Small intestine (tissue), 16 donors: ENCODE measurements around the gene WNK3. TPM values are rescaled to one million over a fixed set of nuclear protein-coding genes. Genes with fewer than 3 reads are reported as not detected.
"Not testable (repeated sequence)": the region's sequence is repeated elsewhere in the genome, so short reads cannot be mapped to it uniquely, and the experiment has no call there.

Experiments
- DNase-seq, 2 donors: peaks; one replicate each; pipeline versions ENCODE4 v3.0.0 to v3.0.0-alpha.2; 2013
- FAIRE-seq: peaks from 2 replicates; lab custom pipeline; 2012; peaks lifted over from hg19 to GRCh38; lab: Jason Lieb, UNC
- H3K27ac ChIP-seq, 3 donors: one replicate each; pipeline ENCODE4 v1.5.1; 2013; ENCODE audit warnings: low read length in 2 of 3, mild to moderate bottlenecking in 2 of 3, control low read depth in 1 of 3, inconsistent platforms in 1 of 3, low read depth in 1 of 3, moderate library complexity in 1 of 3
- H3K27me3 ChIP-seq, 3 donors: one replicate each; pipeline ENCODE4 v1.6.1; 2013; ENCODE audit warnings: low read length in 3 of 3, inconsistent platforms in 1 of 3; ENCODE audit not compliant: control insufficient read depth in 3 of 3, insufficient read depth in 3 of 3
- H3K36me3 ChIP-seq, 3 donors: one replicate each; pipeline ENCODE4 v1.6.1; 2013; ENCODE audit warnings: low read length in 3 of 3, inconsistent platforms in 1 of 3, low read depth in 1 of 3, mild to moderate bottlenecking in 1 of 3, moderate library complexity in 1 of 3; ENCODE audit not compliant: control insufficient read depth in 3 of 3, insufficient read depth in 2 of 3
- H3K4me1 ChIP-seq, 3 donors: one replicate each; pipeline ENCODE4 v1.6.1; 2013; ENCODE audit warnings: low read length in 2 of 3, inconsistent platforms in 1 of 3, low read depth in 1 of 3, mild to moderate bottlenecking in 1 of 3, moderate library complexity in 1 of 3; ENCODE audit not compliant: control insufficient read depth in 3 of 3, insufficient read depth in 2 of 3
- H3K4me3 ChIP-seq, 3 donors: one replicate each; pipeline ENCODE4 v1.5.1; 2013; ENCODE audit warnings: low read length in 3 of 3, control low read depth in 1 of 3, inconsistent platforms in 1 of 3, low read depth in 1 of 3, mild to moderate bottlenecking in 1 of 3, moderate library complexity in 1 of 3
- H3K9me3 ChIP-seq, 2 donors: one replicate each; pipeline ENCODE4 v1.6.1; 2013; ENCODE audit warnings: low read depth in 1 of 2, low read length in 1 of 2; ENCODE audit not compliant: control insufficient read depth in 2 of 2, insufficient read depth in 1 of 2
- WGBS, 3 donors: extraction: QIAGEN DNeasy Blood & Tissue Kit; methylation state at CpG; one replicate each; pipeline ENCODE4 v1.1.7; 2013; 5-methylcytosine and 5-hydroxymethylcytosine counted together
- long read RNA-seq, 10 donors: transcript quantifications; one replicate each; lab custom pipeline, GENCODE V29; 2026
- polyA plus RNA-seq, 4 donors: library from polyadenylated mRNA; stranded (reverse) in 3 of 4; unstranded in 1 of 4; fragments of 200-250 nt in 3 of 4; fragments of 120-200 nt in 1 of 4; gene quantifications; one replicate each; pipeline versions ENCODE4 v1.2.1 to v1.2.3, GENCODE V29; 2013
- donor health status: healthy with polysubstance abuse.
- donor health status: control.
- donor health status: control.
- donor health status: Bipolar disorder and iron deficiency.
- donor health status: healthy.

The WNK3 gene
- 1 to 10 TPM in 1 of 4 donors, under 1 TPM in 2, not detected in 1; 0.13 to 1.1 (median 0.67) TPM for polyA plus RNA-seq
- long read RNA-seq, donor 1, result 0 reads
- long read RNA-seq, donor 2, result 0 reads
- long read RNA-seq, donor 3, result 0 reads
- long read RNA-seq, donor 4, result 0 reads
- long read RNA-seq, donor 5, result 0 reads
- long read RNA-seq, donor 6, result 0 reads
- long read RNA-seq, donor 7, result 0 reads
- long read RNA-seq, donor 8, result 0 reads
- long read RNA-seq, donor 9, result 0 reads
- long read RNA-seq, donor 10, result 0 reads

DNA sequence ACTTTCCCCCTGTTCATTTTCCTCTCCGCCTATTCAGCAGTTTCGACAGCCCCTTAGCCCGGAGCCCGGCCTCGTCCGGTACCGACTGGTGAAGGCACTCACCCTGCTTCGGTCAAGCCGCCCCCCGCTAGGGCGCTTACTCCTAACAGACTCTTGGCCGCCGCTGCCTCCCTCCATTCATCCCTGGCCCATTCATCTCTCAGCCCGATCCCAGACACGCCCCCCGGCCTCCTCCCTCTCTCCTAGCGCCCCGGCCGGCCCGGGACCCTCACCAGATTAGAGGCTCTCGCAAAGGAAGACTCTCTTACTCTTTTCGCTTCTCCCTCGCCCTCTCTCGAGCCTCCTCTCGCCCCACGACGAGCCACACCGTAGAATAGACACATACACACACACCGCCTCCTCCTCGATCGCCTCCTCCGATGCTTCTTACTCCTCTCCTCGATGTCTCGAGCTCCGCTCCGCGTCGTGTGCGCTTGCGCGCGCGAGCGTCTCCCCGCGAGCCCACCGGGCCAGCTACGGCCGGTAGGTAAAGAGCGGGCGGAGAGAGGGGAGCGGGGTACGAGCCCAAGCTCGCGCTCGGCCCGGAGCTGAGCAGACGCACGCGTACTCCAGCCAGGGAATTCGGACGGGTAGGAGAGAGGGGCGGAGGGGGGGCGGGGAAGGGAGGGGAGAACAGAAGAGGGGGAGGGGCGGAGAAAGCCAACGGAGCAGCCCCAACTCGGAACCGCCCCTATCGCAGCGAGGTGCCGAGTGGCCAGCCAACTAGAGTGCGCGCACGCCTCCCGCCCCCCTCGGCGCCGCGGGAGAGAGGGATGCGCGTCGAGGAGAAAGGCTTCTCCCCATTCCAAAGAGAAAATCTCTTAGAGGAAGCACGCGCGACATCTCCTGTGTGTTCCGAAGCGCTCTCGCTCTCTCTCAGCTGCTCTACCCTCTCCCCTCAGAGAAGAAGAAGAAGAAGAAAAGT, at the start of gene WNK3:
Gene WNK3, minus strand, starts transcription at position 633 of the 964 bp plus-strand sequence.
- no peak for FAIRE-seq
- peak within 1 kb of the TSS in 2 of 3 donors; percentile 81 to 87 for H3K27ac ChIP-seq
- no peaks in the 10 kb centered on the region for H3K36me3 ChIP-seq
- no peaks in the 10 kb centered on the region for H3K4me1 ChIP-seq
- peak within 1 kb of the TSS in 2 of 3 donors; percentile 29 to 53 for H3K4me3 ChIP-seq
- H3K27me3 ChIP-seq, result peaks cover 0 to 4% (median 0%) of the 10 kb centered on the region in 3 donors
- WGBS, 3 donors, result 2 to 44% (median 19%) methylated on average over 60 to 87 of the region's 88 CpGs
- H3K9me3 ChIP-seq, result no peaks in the 10 kb centered on the region
- peak; percentile 3 to 62 for DNase-seq

DNA sequence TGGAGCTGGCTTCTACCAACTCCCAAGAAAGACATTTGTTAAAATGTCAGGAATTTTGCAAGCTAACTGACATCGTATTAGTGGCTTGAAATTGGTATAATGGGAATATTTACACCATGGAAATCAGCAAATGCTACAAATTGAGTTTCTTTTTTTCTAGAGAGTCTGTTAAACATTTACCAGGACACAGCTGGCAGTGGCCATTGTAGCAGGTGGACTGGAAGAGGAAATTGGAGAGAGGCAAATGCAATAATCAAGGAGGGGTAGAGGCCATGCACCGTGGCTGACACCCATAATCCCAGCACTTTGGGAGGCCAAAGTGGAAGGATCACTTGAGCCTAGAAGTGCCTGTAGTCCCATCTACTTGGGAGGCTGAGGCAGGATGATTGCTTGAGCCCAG, 49.4 kb upstream of the WNK3 start:
- H3K9me3 ChIP-seq, result no peaks in the 10 kb centered on the region
- no peaks in the 10 kb centered on the region for H3K36me3 ChIP-seq
- DNase-seq (peak in 1 of 2 donors; percentile 23), FAIRE-seq (no peak)
- 37 to 57% (median 45%) methylated on average over 2 of the region's 2 CpGs for WGBS, 3 donors
- no peak overlapping the region for H3K4me3 ChIP-seq
- H3K27ac ChIP-seq, result no peak overlapping the region
- H3K27me3 ChIP-seq, result no peaks in the 10 kb centered on the region
- H3K4me1 ChIP-seq, result no peaks in the 10 kb centered on the region

DNA sequence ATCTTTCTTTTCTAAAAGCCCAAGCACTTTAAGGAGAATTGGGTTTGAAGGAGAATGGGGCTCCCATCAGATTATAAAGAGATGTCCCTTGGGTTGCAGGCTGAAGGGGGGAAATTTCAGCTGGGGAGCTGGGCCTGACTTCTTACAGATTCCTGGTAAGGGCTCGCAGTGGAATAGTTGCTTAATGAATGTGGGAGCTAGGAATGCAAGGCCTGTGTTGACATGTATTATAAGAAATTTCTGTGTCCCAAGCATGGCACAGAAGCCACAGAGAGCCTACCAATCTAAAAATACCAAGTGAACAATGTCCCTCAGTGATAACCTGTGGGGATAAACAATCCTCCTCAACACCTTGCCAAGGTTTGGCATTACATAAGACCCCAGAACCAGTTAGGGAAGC, 39.3 kb upstream of the WNK3 start:
- WGBS, 3 donors, result 86 to 100% (median 87%) methylated on average over 1 of the region's 1 CpG
- FAIRE-seq, result no peak
- no peaks in the 10 kb centered on the region for H3K36me3 ChIP-seq

GRCh38 chrX:54386314-54386713, 28.5 kb upstream of the WNK3 start:
- no peaks in the 10 kb centered on the region for H3K9me3 ChIP-seq
- 50 to 93% (median 65%) methylated on average over 1 of the region's 1 CpG for WGBS, 3 donors
- no peak for DNase-seq
- no peaks in the 10 kb centered on the region for H3K27me3 ChIP-seq
- no peak for FAIRE-seq
- no peak overlapping the region for H3K27ac ChIP-seq
- H3K4me1 ChIP-seq, result no peaks in the 10 kb centered on the region
- no peak overlapping the region for H3K4me3 ChIP-seq
- no peaks in the 10 kb centered on the region for H3K36me3 ChIP-seq

More for the DNA sequence above, 39.3 kb upstream of the WNK3 start:
- Histone ChIP-seq H3K9me3 (no peaks in the 10 kb centered on the region), H3K27me3 (no peaks in the 10 kb centered on the region), H3K4me3 (no peak overlapping the region), H3K27ac (no peak overlapping the region), H3K4me1 (no peaks in the 10 kb centered on the region)
- DNase-seq, result no peak

DNA sequence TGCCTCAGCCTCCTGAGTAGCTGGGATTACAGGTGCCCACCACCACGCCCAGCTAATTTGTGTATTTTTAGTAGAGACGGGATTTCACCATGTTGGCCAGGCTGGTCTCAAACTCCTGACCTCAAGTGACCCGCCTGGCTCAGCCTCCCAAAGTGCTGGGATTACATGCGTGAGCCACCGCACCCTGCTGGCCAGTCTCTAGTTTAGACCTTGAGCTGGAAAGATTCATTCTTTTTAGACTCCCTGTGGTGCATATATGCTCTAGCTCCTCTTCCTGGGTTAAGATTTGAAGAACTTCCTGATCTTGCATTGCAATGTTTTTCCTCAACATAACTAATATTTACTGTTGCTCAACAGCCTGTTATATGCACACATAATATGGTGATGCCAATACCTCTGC, 26.8 kb upstream of the WNK3 start:
- WGBS, 3 donors, result 77 to 88% (median 87%) methylated on average over 5 of the region's 5 CpGs
- not testable (repeated sequence) for H3K27me3 ChIP-seq, H3K4me1 ChIP-seq, H3K4me3 ChIP-seq, FAIRE-seq, H3K9me3 ChIP-seq, H3K36me3 ChIP-seq, DNase-seq, H3K27ac ChIP-seq

GRCh38 chrX:54359408-54359807, 1.6 kb upstream of the WNK3 start:
- no peak for DNase-seq
- 63 to 72% (median 68%) methylated on average over 4 of the region's 4 CpGs for WGBS, 3 donors
- no peak for FAIRE-seq
- Histone ChIP-seq H3K4me1 (no peaks in the 10 kb centered on the region), H3K4me3 (peak overlapping the region in 1 of 3 donors; percentile 53), H3K36me3 (no peaks in the 10 kb centered on the region), H3K27me3 (peaks cover 0 to 4% (median 0%) of the 10 kb centered on the region in 3 donors), H3K27ac (peak overlapping the region in 1 of 3 donors; percentile 87), H3K9me3 (no peaks in the 10 kb centered on the region)

GRCh38 chrX:54358424-54359211, 772 bp upstream of the WNK3 start:
- H3K27me3 ChIP-seq, result peaks cover 0 to 4% (median 0%) of the 10 kb centered on the region in 3 donors
- peak overlapping the region in 2 of 3 donors; percentile 81 to 87 for H3K27ac ChIP-seq
- FAIRE-seq (no peak), DNase-seq (peak in 1 of 2 donors; percentile 79)
- H3K36me3 ChIP-seq, result no peaks in the 10 kb centered on the region
- no peaks in the 10 kb centered on the region for H3K4me1 ChIP-seq
- 4 to 52% (median 23%) methylated on average over 33 to 54 of the region's 54 CpGs for WGBS, 3 donors
- peak overlapping the region in 1 of 3 donors; percentile 53 for H3K4me3 ChIP-seq
- H3K9me3 ChIP-seq, result no peaks in the 10 kb centered on the region

DNA sequence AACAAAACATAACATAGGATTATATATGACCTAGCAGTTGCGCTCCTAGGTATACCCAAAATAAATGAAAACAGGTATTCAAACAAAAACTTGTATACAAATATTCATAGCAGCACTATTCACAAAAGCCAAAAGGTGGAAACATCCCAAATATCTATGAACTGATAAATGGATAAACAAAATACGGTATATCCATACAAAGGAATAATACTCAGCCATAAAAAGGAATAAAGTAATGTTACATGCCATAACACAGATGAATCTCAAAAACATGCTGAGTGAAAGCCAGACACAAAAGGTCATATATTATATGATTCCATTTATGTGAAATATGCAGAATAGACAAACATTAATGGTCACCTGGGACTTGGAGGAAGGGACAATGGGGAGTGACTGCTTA, 5.2 kb downstream of the WNK3 start:
- Histone ChIP-seq H3K27ac (no peak overlapping the region), H3K27me3 (no peaks in the 10 kb centered on the region), H3K4me1 (no peaks in the 10 kb centered on the region), H3K36me3 (no peaks in the 10 kb centered on the region), H3K4me3 (no peak overlapping the region), H3K9me3 (no peaks in the 10 kb centered on the region)
- DNase-seq, result no peak
- WGBS, 3 donors, result 89 to 97% (median 93%) methylated on average over 2 of the region's 2 CpGs
- no peak for FAIRE-seq
